Kidney tubule cell (primary cell): Measurements from ENCODE around the gene UBL3.

Experiments
- DNase-seq: peaks from one replicate; pipeline ENCODE4 v3.0.0-alpha.2; 2018; ENCODE audit warnings: low spot score

UBL3 gene

DNA sequence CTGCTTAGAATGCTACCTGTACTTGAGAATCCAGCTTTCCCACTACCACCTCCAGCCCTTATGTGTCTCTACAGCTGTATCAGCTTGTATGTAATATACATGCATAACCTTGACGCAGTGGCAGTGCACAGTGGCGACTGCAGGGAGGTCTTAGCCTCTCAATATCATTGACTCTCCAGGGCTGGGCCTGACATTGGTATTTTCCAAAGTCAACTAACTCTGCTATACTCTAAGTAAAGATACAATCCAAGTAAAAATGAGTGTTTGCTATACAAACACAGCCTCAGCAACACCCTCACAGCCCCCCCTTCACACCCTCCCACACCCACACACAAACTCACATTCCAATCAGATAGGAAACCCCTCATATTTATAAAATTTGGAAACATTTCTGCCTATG is 6.7 kb upstream of the UBL3 start:
- DNase-seq: no peak

DNA sequence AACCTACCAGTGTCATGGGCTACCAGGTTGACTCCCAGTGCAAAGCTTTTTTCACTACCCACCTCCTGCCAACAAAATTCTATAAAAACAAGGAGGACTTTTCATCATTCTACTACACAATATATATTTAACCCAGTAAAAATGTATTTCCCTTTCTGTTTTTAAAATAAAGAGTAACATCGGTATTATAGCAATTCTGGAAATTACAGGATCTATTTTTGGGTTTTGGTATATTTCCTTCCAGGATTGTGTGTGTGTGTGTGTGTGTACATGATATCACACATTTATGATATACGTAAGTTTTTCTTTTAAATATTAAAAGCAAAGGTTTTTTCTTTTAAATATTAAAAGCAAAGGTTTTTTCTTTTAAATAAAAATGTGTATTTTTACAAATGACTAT is 6.0 kb upstream of the UBL3 start:
- no peak for DNase-seq

DNA sequence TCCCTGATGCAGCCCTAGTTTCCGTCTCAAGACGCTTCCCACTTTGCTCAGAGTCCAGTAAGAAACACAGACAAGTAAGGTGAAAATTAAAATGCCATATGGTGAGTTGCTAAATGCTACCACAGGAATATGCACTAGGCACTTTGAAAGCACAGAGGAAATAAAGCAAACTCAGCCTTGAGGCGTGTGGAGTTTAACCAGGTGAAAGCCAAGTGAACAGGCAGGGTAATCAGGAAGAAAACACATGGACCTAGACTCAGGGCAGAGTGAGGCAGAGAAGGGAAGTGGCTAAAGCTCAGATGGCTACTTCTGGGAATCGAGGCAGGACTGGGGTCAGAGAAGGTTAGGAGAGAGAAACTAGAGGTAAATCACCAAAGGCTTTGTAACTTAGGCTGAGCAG is 5.4 kb upstream of the UBL3 start:
- DNase-seq: no peak

DNA sequence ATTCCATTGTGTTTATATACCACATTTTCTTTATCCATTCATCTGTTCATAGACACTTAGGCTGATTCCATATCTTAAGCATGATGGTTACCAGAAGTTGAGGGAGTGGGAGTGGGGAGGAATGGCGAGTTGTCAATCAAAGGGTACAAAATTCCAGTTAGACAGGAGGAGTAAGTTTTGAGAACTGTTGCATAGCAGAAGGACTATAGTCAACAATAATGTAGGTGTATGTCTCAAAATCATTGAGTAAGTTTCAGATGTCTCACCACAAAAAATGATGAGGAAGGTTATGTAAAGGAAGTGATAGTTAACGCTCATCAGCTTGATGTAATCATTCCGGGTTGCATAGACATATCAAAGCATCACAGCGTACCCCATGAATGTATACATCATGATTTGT is 4.6 kb upstream of the UBL3 start:
- no peak for DNase-seq

DNA sequence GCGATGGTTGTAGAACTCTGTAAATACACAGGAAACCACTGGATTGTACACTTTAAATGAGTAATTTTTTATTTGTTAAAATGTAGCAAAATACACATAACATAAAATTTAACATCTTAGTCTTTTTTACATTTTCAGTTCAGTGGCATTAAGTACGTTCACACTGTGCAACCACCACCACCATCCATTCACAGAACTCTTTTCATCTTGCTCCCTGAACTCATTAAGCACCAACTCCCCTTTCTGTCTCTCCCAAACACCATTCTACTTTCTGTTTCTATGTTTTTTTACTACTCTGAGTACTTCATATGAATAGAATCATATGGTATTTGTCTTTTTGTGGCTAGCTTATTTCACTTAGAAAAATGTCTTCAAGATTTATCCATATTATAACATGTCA is 2.7 kb upstream of the UBL3 start:
- DNase-seq: no peak

DNA sequence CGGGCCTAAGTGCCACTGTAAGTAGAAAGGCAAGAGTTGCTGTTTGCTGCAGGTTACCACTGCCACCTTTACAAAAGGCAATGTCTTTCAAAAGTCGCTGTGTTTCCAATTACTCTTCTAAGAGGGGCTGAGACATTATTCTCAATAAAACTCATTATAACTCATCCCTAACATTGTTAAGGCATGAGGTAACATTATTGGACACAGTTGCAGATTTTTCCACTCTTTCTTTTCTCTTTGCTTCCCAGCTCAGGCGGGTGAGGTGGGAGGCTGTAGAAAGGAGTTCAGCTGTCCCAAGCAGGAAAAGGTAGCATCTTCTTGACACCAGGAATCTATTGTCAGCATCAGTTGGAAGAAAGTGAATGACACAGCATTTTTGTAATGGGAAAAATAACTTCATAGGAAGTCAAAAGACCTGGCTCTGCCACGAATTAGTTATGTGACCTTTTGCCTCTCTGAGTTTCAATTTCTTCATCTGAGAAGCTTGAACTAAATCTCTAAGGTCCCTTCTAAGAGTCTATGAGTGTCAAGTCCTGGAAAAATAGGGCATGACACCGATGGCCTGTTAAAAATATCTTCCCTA is 2.1 kb upstream of the UBL3 start:
- DNase-seq: no peak

DNA sequence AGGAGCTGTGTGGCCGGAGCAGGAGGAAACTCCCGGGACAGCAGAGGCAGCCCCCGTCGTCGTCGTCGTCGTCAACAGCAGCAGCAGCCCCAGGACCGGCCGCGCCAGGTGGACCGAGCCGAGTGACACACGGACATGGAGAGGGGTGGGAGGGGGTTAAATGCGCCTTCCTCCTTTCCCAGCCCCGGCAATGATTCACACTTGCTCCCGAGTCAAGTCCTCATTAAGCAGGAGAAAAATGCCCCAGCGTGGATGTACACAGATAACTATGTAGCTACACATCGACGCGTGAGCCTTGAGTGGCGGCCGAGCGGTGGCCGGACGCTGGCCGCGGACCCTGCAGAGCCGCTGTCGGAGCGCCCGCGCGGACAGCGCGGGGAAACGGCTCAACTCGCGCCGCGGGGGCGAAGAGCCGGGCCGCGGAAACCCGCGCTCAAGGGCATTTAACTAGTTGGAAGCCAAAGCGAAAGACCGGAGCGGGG is 645 bp downstream of the UBL3 start:
- peak; percentile 86 for DNase-seq

DNA sequence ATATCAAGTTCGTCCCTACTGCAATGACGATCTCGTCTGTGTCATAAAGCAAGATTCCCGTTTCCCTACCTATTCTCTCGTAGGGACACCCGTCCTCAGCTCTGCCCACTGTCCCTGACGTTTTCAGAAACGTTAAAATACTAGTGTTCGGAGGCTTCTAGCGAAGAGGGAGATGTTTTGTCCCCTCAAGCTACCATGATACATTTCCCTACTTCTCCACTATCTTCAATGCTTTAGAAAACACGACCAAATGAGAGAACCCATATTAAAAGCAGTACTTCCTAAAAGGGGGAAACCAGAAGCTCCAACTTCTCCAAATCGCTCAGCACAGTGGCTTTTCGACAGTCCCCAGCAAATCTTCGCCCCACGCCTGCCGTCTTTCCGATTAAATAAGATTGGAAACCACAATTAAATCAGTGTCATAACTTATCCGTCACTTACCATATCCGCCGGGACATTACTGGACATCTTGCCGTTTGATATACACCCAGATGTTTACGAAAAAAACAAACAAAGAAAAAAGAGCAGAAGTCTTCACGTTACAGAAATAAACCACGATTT is 1.3 kb downstream of the UBL3 start:
- peak; percentile 49 for DNase-seq

DNA sequence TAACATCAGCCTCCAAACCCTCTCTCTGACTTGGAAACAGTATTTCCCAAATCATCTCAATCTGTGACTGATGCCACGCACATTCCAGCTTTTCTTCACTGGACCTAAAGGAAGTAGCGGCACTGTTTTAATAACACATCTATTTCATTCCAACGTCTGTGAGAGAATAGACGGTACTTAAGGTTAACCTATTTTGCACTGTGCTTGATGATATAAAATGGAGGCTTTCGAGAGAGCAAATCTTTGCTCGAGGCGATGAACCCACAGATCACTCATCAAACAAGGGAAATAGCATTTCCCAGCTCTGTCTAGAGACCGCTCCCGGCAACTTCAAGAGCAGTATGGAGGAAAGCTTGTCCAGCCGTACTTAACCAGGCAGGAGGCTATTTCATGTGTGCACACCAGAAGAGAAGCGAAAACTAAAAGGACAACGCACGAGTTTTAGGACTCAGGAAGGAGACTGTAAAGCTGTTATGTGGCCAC is 2.9 kb downstream of the UBL3 start:
- peak; percentile 42 for DNase-seq

DNA sequence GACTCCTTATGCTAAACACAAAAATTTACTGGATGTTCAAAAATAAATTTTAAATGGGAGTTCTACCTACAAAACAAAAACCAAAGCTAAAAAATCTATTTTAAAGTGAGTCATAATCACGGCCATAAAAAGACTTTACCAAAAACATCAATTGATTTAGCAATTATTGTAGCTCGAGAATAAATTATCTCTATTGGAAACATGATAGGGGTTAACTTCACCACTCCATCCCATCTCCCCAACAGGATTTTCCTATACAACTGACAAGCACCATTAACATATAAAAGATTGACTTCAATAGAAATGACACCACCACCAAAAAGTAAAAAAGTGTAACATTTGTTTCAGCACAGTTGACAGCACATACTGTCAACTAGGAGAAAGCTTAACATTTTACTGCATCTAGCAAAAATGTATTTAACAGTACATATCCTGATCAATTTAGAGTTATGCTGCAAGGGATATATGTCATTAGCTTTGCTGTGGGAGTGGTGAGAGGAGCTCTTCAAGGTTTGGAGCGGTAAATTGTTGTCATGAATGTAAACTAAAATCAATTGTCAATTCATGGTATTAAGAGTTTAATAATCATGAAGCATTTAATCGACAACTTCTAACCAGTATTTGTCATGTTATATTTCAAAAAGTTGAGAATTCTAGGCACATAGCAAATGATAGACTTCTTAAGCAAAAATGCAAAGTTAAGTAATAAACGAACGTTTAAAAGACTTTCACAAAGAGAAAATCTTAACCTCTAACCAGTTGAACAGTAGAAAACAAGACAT is 3.8 kb downstream of the UBL3 start:
- no peak for DNase-seq

DNA sequence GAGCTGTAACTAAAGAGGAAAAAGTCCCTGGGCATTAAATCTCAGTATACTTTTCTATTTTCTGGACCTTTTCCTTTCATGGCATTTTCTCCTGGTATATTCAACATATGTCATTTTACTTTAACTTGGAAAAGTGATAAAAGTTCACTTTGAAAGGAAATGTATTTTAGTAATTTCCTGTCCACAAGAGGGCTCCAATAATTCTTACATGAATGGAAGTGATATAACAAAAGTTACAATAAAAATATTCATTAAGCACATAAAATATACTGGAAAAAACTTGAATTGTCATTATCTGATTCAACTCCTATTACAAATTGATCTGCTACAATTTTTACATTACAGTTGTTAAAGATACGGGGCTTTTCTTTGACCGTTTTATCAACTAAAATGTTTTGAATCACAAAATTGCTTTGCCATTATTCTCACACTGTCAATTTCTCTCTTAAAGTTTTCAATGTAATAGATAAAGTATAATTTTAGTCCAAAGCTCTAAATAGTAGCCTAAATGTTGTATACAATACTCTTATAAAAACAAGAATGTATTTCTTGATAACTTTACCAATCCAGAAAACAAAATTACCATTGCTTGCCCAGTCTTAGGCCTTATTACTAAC is 4.9 kb downstream of the UBL3 start:
- DNase-seq: no peak

DNA sequence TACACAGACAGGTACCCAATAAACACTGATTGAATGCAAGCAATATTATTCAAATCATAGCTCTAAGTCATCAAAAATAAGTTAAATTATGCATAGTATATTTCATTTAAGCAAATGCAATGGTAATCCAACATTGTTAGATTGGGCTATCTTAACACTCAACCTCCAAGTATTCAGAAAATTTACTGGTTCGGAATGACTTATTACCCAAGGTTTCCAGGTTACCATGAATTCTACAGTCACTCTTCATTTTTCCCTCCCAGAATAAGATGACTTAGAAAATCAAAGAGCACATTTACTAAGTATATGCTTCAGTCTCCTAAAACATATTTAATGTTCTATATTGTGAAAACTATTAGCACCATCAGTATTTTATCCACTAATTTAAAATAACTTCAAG is 6.0 kb downstream of the UBL3 start:
- DNase-seq: no peak

DNA sequence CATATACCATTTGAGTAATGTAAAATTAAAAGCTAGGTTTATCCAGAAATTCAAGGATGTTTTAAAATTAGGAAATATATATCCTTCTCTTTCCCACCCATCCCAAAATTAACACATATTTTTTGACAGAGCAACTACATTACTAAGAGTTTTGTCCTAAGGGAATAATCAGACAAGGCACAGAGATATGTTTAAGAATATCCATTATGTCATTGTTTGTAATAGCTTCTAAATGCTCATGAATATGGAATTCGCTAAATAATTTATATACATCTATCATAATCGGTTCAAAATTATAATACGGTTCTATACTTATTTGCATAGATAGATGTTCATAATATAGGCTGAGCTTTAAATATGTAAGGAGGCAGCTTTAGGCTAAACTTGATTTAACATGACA is 9.8 kb downstream of the UBL3 start:
- DNase-seq: no peak

DNA sequence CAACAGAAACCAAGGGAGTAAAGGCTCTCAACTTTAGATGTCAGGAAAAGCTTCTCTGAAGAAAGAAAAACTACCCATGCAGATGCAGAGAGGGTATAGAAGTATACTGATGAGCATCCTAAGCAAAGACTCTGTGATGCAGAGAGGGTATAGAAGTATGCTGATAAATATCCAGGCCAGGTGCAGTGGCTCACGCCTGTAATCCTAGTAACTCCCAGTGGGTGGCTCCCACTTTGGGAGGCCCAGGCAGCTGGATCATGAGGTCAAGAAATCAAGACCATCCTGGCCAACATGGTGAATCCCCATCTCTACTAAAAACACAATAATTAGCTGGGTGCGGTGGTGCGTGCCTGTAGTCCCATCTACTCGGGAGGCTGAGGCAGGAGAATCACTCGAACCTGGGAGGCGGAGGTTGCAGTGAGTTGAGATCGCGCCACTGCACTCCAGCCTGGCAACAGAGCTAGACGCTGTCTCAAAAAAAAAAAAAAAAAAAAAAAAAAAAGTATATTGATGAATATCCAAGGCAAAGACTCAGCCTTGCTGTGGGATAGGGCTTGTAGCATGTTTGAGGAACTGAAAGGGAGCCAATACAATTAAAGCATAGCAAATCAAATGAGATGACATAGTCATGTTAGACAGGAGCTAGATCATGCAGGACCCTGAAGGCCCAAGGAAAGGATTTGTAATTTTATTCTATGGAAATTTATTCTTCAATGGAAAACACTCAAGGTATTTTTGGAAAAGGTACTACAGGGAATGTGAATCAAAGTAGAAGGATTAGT is 14.9 kb downstream of the UBL3 start:
- no peak for DNase-seq

DNA sequence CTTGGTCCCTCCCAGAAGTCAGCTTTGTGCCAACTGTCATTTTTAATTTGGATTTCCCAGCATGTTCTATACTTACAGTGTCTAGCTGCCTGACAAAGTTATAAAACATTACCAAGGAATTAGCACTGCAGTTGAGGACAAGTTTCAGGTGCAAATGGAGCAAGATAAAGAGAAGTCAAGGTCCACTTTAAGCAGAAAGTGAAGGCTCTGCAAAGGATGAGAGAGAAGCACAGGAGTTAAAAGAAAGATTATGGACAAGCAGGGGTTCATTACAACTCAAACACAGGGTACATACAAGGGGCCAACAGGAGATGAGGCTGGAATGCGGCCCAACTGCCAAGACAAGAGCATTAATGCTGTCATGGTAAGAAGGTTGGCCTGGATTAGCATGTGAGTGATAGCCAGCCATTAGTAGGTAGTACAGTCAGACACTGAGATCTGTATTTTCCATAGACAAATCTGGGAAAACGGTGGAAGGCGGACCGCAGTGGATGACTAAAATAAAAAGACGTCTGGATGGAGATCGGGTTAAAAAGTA is 17.6 kb downstream of the UBL3 start:
- no peak for DNase-seq

DNA sequence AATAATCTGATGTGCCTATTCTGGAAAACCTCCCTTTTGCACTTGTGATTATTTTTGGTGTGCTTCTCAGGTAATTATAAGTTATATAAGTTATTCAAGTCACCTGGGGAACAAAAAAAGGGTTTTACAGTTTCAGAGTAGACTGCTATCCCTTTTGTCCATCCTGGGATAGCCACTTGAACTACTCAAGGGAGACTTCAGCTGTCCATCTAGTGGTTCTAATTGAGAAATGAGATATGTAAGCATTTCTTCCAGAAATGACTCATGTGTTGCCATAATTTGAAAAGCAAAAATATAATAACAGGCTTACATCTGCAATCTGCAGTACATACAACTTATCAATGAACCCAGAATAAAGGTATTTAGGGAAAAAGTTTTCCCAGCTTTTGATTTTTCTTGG is 20.4 kb downstream of the UBL3 start:
- DNase-seq: no peak

DNA sequence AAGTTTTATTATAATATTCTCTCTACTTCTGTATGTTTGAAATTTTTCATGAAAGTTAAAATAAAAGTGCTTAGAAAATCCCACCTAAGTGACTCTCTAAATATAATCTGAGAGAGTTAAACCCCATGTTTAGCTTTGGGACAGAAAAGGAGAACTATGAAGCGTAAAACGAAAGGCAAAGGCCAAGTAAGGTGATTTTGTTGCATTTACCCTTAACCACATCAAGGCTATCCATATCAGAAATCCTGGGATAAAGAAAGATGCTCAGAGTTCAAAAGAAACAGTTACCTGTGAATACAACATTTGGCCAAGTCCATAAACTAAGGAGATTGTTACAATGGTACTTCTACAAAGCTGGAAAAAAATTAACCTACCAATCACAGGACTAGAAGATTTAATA is 31.3 kb downstream of the UBL3 start:
- no peak for DNase-seq

DNA sequence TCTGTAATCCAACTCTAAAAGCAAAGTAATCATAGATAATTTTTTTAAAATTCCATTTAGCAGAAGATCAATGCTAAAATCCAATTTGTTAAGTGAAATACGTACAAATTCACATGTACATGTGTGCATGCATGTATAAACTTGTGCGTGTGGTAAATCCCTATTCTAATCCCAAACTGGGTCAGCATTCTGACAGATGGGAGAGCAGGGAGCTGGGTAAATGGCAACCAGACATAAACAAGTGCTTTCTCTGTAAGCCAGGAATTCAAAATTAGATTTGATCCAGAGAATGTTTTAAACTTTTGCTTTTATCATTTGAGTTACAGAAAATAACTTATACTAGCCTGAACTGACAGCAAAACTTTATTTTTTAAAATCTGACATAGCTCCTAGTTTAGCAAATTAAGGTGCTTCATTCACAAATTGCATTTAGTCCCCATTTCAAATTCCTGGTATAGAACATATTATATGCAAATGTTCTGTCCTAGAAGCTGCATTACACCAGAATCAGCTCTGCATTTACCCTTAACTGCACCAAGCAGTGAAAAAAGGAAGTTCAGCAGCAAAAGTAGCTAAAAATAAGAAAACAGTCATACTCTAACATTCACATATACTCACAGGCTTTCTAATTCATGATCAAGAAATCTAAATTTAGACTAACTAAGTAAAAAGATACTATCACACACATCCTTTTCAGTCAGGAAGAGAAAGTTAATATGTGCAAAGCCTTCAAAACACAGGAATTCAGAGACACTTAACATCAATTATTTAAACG is 32.6 kb downstream of the UBL3 start:
- no peak for DNase-seq

DNA sequence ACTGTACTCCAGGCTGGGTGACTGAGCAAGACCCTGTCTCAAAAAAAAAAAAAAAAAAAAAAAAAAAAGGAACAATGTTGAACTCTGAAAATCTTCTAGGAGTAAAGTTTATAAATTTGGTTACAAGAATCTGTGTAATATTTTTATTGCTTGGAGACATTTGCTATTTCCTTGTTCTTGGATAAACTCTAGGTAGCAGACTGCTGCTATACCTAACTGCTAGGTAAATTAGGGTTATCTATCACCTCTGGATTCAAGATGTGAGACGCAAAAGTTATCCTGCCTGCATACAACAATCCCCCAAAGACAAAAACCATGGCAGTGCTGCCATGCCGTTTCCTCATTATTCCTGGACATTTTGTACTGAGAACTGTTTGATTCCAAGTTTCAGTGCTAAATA is 33.7 kb downstream of the UBL3 start:
- DNase-seq: no peak

DNA sequence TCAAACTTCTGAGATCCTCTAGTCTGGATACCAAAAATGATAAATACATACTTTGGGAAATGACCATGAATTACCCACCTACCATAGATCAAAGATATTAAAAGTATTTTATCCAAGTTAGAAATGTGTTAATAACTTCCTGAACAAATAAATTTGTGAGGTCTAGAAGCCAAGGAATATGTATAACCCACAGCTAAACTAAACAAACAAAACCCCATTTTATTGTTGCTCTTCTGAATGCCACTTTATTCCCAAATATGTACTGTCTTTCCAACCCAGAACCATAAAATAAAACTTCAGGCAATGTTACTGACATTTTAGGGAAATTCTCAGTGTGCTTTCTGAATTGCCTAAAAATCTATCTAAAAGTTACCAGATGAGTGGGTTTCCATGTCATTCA is 35.1 kb downstream of the UBL3 start:
- DNase-seq: no peak

DNA sequence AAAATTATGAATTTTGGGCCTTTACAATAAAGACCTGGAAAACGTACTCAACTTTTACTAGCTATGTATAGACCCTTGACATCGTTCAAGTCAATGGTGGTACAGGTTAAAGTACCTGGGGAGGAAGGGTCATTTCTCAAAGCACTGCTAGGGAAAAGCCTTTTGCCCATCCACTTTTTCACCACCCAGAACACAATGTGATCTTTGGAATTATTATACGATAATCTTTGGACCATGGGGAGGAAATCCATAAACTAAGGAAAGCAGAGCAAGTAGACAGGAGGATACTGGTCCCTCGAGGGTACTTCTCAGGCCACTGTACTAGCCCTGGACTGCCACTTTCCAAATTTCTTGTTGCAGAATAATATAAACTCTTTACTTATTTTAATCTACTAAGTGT is 39.5 kb downstream of the UBL3 start:
- no peak for DNase-seq
